ENCODE data around the gene AGBL5. TPM values are rescaled to one million over a fixed set of nuclear protein-coding genes. Genes with fewer than 3 reads are reported as not detected.

Gene AGBL5
- total and polyA plus RNA-seq, 2 of the 13 experiments (the other 11 are each of a cell fraction or from before 2014, with no cell fraction given) = 55.9 to 73.3 TPM

GRCh38 chr2:27086090-27086723 lies 34.7 kb downstream of the AGBL5 start (continued):
- TF ChIP-seq ZBTB46 (CRISPR knock-in tag; IDR thresholded peaks at IDR 0.05; ENCODE audit: borderline replicate concordance) = no peak; the same call in 1 of the 2 replicates
- TF ChIP-seq NFE2L2 (IDR thresholded peaks at IDR 0.05; ENCODE audit: low read length) = no peak
- TF ChIP-seq MLX (CRISPR knock-in tag; IDR thresholded peaks at IDR 0.05) = peak; percentile 79; the same call in 1 of the 2 replicates
- no peak for TF ChIP-seq ONECUT2 (CRISPR knock-in tag; IDR thresholded peaks at IDR 0.05)
- no peak for TF ChIP-seq ZNF136 (CRISPR knock-in tag; IDR thresholded peaks at IDR 0.05; ENCODE audit: low read depth)
- peak; percentile 68; the same call in 1 of the 2 replicates for TF ChIP-seq ETV5 (CRISPR knock-in tag; IDR thresholded peaks at IDR 0.05; ENCODE audit: borderline replicate concordance)
- TF ChIP-seq THAP11 (CRISPR knock-in tag; IDR thresholded peaks at IDR 0.05) = peak; percentile 89
- TF ChIP-seq KMT2B (CRISPR knock-in tag; IDR thresholded peaks at IDR 0.05) = peak; percentile 46; the same call in 1 of the 2 replicates
- peak; percentile 54; the same call in 1 of the 2 replicates for TF ChIP-seq ATF2 (CRISPR knock-in tag; IDR thresholded peaks at IDR 0.05)
- TF ChIP-seq NFKB2 (CRISPR knock-in tag; IDR thresholded peaks at IDR 0.05; ENCODE audit: borderline replicate concordance) = peak; percentile 92
- peak; percentile 59 for TF ChIP-seq DZIP1 (CRISPR knock-in tag; IDR thresholded peaks at IDR 0.05)
- TF ChIP-seq NCOA5 (CRISPR knock-in tag; IDR thresholded peaks at IDR 0.05) = no peak
- TF ChIP-seq HIC2 (CRISPR knock-in tag; IDR thresholded peaks at IDR 0.05; ENCODE audit: low read depth) = no peak; the same call in 1 of the 2 replicates
- TF ChIP-seq ZNF776 (CRISPR knock-in tag; IDR thresholded peaks at IDR 0.05) = no peak; the same call in 1 of the 2 replicates
- TF ChIP-seq ZNF777 (CRISPR knock-in tag; IDR thresholded peaks at IDR 0.05) = peak; percentile 80; the same call in 1 of the 2 replicates
- no peak for TF ChIP-seq ATAD3A (CRISPR knock-in tag; IDR thresholded peaks at IDR 0.05)
- TF ChIP-seq RBM22 (optimal IDR thresholded peaks at IDR 0.05; ENCODE audit: low read length) = no peak
- TF ChIP-seq ZNF367 (CRISPR knock-in tag; IDR thresholded peaks at IDR 0.05; ENCODE audit: borderline replicate concordance) = no peak; the same call in 1 of the 2 replicates
- peak; percentile 72; the same call in 1 of the 2 replicates for TF ChIP-seq ZBTB7B (CRISPR knock-in tag; IDR thresholded peaks at IDR 0.05)
- TF ChIP-seq SPEN (CRISPR knock-in tag; IDR thresholded peaks at IDR 0.05; ENCODE audit: low read depth) = peak; percentile 93
- TF ChIP-seq BRD4 (CRISPR knock-in tag; IDR thresholded peaks at IDR 0.05) = peak; percentile 66; the same call in 1 of the 2 replicates

All from HepG2 (cell line).